Measurements from ENCODE around the gene RICTOR. TPM values are rescaled to one million over a fixed set of nuclear protein-coding genes. Genes with fewer than 3 reads are reported as not detected.
"Not testable (repeated sequence)": the region's sequence is repeated elsewhere in the genome, so short reads cannot be mapped to it uniquely, and the experiment has no call there.

The RICTOR gene
- total and polyA plus RNA-seq, 2 donors from 2014 or later, result 3.4 to 43.8 TPM

- no peak for FAIRE-seq
- peaks cover 2 to 8% (median 5%) of the 10 kb centered on the region in 3 donors for H3K36me3 ChIP-seq (ENCODE audit: control insufficient read depth in 2 of 3, insufficient read depth in 3 of 3, low read length in 3 of 3)
- H3K27ac ChIP-seq (ENCODE audit: low read depth in 2 of 2, low read length in 2 of 2), result no peak overlapping the region
- no peak for TF ChIP-seq CTCF (IDR thresholded peaks at IDR 0.05; ENCODE audit: borderline replicate concordance, extremely low read depth, insufficient read depth)
- H3K9me3 ChIP-seq (ENCODE audit: control insufficient read depth in 2 of 3, insufficient read depth in 1 of 3, low read length in 3 of 3), result no peaks in the 10 kb centered on the region
- DNase-seq, result peak in 1 of 5 donors; percentile 13
- no peak overlapping the region for H3K9ac ChIP-seq (ENCODE audit: low read length in 3 of 3)
- no peak overlapping the region for H3K4me3 ChIP-seq (ENCODE audit: low read length in 3 of 3)
- H3K27me3 ChIP-seq (ENCODE audit: control insufficient read depth, insufficient read depth, low read length), result no peaks in the 10 kb centered on the region
- peaks cover 0 to 3% (median 0%) of the 10 kb centered on the region in 3 donors for H3K4me1 ChIP-seq (ENCODE audit: control insufficient read depth in 2 of 3, insufficient read depth in 2 of 3, low read depth in 1 of 3, low read length in 3 of 3)
- intact Hi-C loops (cut with DNase I), result no loop called here
Measured at GRCh38 chr5:39015743-39016586, 58.2 kb downstream of the RICTOR start.

GRCh38 chr5:39014561-39014960, 59.6 kb downstream of the RICTOR start:
- peaks cover 2 to 8% (median 5%) of the 10 kb centered on the region in 3 donors for H3K36me3 ChIP-seq (ENCODE audit: control insufficient read depth in 2 of 3, insufficient read depth in 3 of 3, low read length in 3 of 3)
- no peak for DNase-seq
- no peak overlapping the region for H3K9ac ChIP-seq (ENCODE audit: low read length in 3 of 3)
- H3K4me1 ChIP-seq (ENCODE audit: control insufficient read depth in 2 of 3, insufficient read depth in 2 of 3, low read depth in 1 of 3, low read length in 3 of 3), result peaks cover 0 to 3% (median 0%) of the 10 kb centered on the region in 3 donors
- no peaks in the 10 kb centered on the region for H3K27me3 ChIP-seq (ENCODE audit: control insufficient read depth, insufficient read depth, low read length)
- no peak overlapping the region for H3K4me3 ChIP-seq (ENCODE audit: low read length in 3 of 3)
- no peak overlapping the region for H3K27ac ChIP-seq (ENCODE audit: low read depth in 2 of 2, low read length in 2 of 2)
- FAIRE-seq, result peak; percentile 84
- intact Hi-C loops (cut with DNase I), result no loop called here
- TF ChIP-seq CTCF (IDR thresholded peaks at IDR 0.05; ENCODE audit: borderline replicate concordance, extremely low read depth, insufficient read depth), result no peak
- H3K9me3 ChIP-seq (ENCODE audit: control insufficient read depth in 2 of 3, insufficient read depth in 1 of 3, low read length in 3 of 3), result no peaks in the 10 kb centered on the region

GRCh38 chr5:39013938-39014337, 60.3 kb downstream of the RICTOR start:
- DNase-seq (no peak), FAIRE-seq (no peak)
- intact Hi-C loops (cut with DNase I), result no loop called here
- Histone ChIP-seq H3K27me3 (ENCODE audit: control insufficient read depth, insufficient read depth, low read length) (no peaks in the 10 kb centered on the region), H3K27ac (ENCODE audit: low read depth in 2 of 2, low read length in 2 of 2) (no peak overlapping the region), H3K9ac (ENCODE audit: low read length in 3 of 3) (no peak overlapping the region), H3K4me3 (ENCODE audit: low read length in 3 of 3) (no peak overlapping the region), H3K9me3 (ENCODE audit: control insufficient read depth in 2 of 3, insufficient read depth in 1 of 3, low read length in 3 of 3) (no peaks in the 10 kb centered on the region), H3K4me1 (ENCODE audit: control insufficient read depth in 2 of 3, insufficient read depth in 2 of 3, low read depth in 1 of 3, low read length in 3 of 3) (peaks cover 0 to 3% (median 0%) of the 10 kb centered on the region in 3 donors), H3K36me3 (ENCODE audit: control insufficient read depth in 2 of 3, insufficient read depth in 3 of 3, low read length in 3 of 3) (peaks cover 2 to 7% (median 5%) of the 10 kb centered on the region in 3 donors)
- no peak for TF ChIP-seq CTCF (IDR thresholded peaks at IDR 0.05; ENCODE audit: borderline replicate concordance, extremely low read depth, insufficient read depth)

GRCh38 chr5:39010958-39011357, 63.2 kb downstream of the RICTOR start:
- H3K4me3 ChIP-seq (ENCODE audit: low read length in 3 of 3); H3K27ac ChIP-seq (ENCODE audit: low read depth in 2 of 2, low read length in 2 of 2); H3K9ac ChIP-seq (ENCODE audit: low read length in 3 of 3); FAIRE-seq; intact Hi-C loops (cut with DNase I); H3K4me1 ChIP-seq (ENCODE audit: control insufficient read depth in 2 of 3, insufficient read depth in 2 of 3, low read depth in 1 of 3, low read length in 3 of 3); DNase-seq; H3K36me3 ChIP-seq (ENCODE audit: control insufficient read depth in 2 of 3, insufficient read depth in 3 of 3, low read length in 3 of 3); H3K9me3 ChIP-seq (ENCODE audit: control insufficient read depth in 2 of 3, insufficient read depth in 1 of 3, low read length in 3 of 3); H3K27me3 ChIP-seq (ENCODE audit: control insufficient read depth, insufficient read depth, low read length): not testable (repeated sequence)
